HepG2 (cell line): ENCODE measurements around the gene ZBTB1. TPM values are rescaled to one million over a fixed set of nuclear protein-coding genes. Genes with fewer than 3 reads are reported as not detected.

ENCODE experiments used
- DPF2 ChIP-seq: sonication (generic); formaldehyde crosslinking; IDR thresholded peaks from 2 replicates; pipeline ENCODE4 v1.4.0; 2020; ENCODE audit warnings: mild to moderate bottlenecking, low read depth, missing genetic modification reagents, borderline replicate concordance
- ETS1 ChIP-seq: sonication (generic); formaldehyde crosslinking; IDR thresholded peaks from 2 replicates; pipeline ENCODE4 v1.4.0; 2020; ENCODE audit warnings: missing genetic modification reagents
- EZH2 ChIP-seq: conservative IDR thresholded peaks from 2 replicates; pipeline ENCODE4 v1.6.1; 2012; ENCODE audit warnings: mild to moderate bottlenecking, low read depth, low read length, moderate library complexity
- FOXM1 ChIP-seq: sonication (generic); formaldehyde crosslinking; IDR thresholded peaks from 2 replicates; pipeline ENCODE4 v1.5.0; 2020; ENCODE audit warnings: missing genetic modification reagents
- GABPA ChIP-seq, 2 experiments: IDR thresholded peaks; 2 replicates each; pipeline ENCODE4 v1.6.1; 2011 to 2016; ENCODE audit warnings: low read depth in 2 of 2, low read length in 1 of 2, missing biosample characterization in 1 of 2, missing genetic modification characterization in 1 of 2
- GFI1 ChIP-seq: sonication (generic); formaldehyde crosslinking; IDR thresholded peaks from 2 replicates; pipeline ENCODE4 v1.5.0; 2020; ENCODE audit warnings: missing genetic modification reagents, mild to moderate bottlenecking, borderline replicate concordance
- HNRNPH1 ChIP-seq: fragments of 200-400 bp; formaldehyde crosslinking; optimal IDR thresholded peaks from 2 replicates; pipeline ENCODE3; 2017; ENCODE audit warnings: mild to moderate bottlenecking, low read depth, low read length
- HNRNPLL ChIP-seq: fragments of 200-400 bp; formaldehyde crosslinking; IDR thresholded peaks from 2 replicates; pipeline ENCODE4 v1.6.1; 2017; ENCODE audit warnings: mild to moderate bottlenecking, low read depth, low read length; ENCODE audit not compliant: poor library complexity, severe bottlenecking
- MYNN ChIP-seq: sonication (generic); formaldehyde crosslinking; IDR thresholded peaks from 2 replicates; pipeline ENCODE4 v1.4.0; 2020; ENCODE audit warnings: mild to moderate bottlenecking, low read depth, missing genetic modification reagents
- PREB ChIP-seq: sonication (generic); formaldehyde crosslinking; IDR thresholded peaks from 2 replicates; pipeline ENCODE4 v1.4.0; 2020; ENCODE audit warnings: missing genetic modification reagents
- SIX1 ChIP-seq: sonication (generic); formaldehyde crosslinking; IDR thresholded peaks from 2 replicates; pipeline ENCODE4 v1.4.0; 2020; ENCODE audit warnings: missing genetic modification reagents, borderline replicate concordance
- SIX4 ChIP-seq: sonication (generic); formaldehyde crosslinking; IDR thresholded peaks from 2 replicates; pipeline ENCODE4 v1.4.0; 2020; ENCODE audit warnings: missing genetic modification reagents
- TEAD3 ChIP-seq: optimal IDR thresholded peaks from 2 replicates; pipeline ENCODE3; 2016; ENCODE audit warnings: borderline replicate concordance
- TGIF2 ChIP-seq: IDR thresholded peaks from 2 replicates; pipeline ENCODE4 v1.6.1; 2016; ENCODE audit warnings: control low read depth, missing compliant biosample characterization
- ZBTB7A ChIP-seq: sonication (generic); formaldehyde crosslinking; IDR thresholded peaks from 2 replicates; pipeline ENCODE4 v1.8.0; 2022; ENCODE audit warnings: mild to moderate bottlenecking, missing genetic modification reagents
- ZEB1 ChIP-seq: IDR thresholded peaks from 2 replicates; pipeline ENCODE4 v1.6.1; 2012; ENCODE audit warnings: mild to moderate bottlenecking, low read depth, inconsistent platforms; ENCODE audit not compliant: insufficient replicate concordance
- ZMAT5 ChIP-seq: sonication (generic); formaldehyde crosslinking; IDR thresholded peaks from 2 replicates; pipeline ENCODE4 v1.5.0; 2020; ENCODE audit warnings: mild to moderate bottlenecking, low read depth, missing genetic modification reagents, borderline replicate concordance
- ZNF253 ChIP-seq: sonication (generic); formaldehyde crosslinking; IDR thresholded peaks from 2 replicates; pipeline ENCODE4 v1.8.0; 2022; ENCODE audit warnings: mild to moderate bottlenecking, missing genetic modification reagents, borderline replicate concordance
- ZNF337 ChIP-seq: sonication (generic); formaldehyde crosslinking; IDR thresholded peaks from 2 replicates; pipeline ENCODE4 v1.5.1; 2020; ENCODE audit warnings: missing genetic modification reagents, low read depth, mild to moderate bottlenecking, borderline replicate concordance
- ZNF382 ChIP-seq: sonication (generic); formaldehyde crosslinking; IDR thresholded peaks from 2 replicates; pipeline ENCODE4 v1.5.0; 2020; ENCODE audit warnings: missing genetic modification reagents, mild to moderate bottlenecking, borderline replicate concordance
- ZNF530 ChIP-seq: sonication (generic); formaldehyde crosslinking; IDR thresholded peaks from 2 replicates; pipeline ENCODE4 v1.5.0; 2020; ENCODE audit warnings: low read depth, mild to moderate bottlenecking, missing genetic modification reagents
- ZNF547 ChIP-seq: sonication (generic); formaldehyde crosslinking; IDR thresholded peaks from 2 replicates; pipeline ENCODE4 v1.5.1; 2020; ENCODE audit warnings: mild to moderate bottlenecking, missing genetic modification reagents
- ZNF652 ChIP-seq: IDR thresholded peaks from 2 replicates; pipeline ENCODE4 v1.6.1; 2016; ENCODE audit warnings: low read depth, borderline replicate concordance
- ZNF781 ChIP-seq: sonication (generic); formaldehyde crosslinking; IDR thresholded peaks from 2 replicates; pipeline ENCODE4 v1.5.1; 2020; ENCODE audit warnings: borderline replicate concordance, mild to moderate bottlenecking, missing genetic modification reagents; ENCODE audit errors: not compliant biosample characterization
- ZNF792 ChIP-seq: IDR thresholded peaks from 2 replicates; pipeline ENCODE4 v1.6.1; 2016
- polyA plus RNA-seq, 8 experiments: library from polyadenylated mRNA; depleted of rRNA in 3 of 8; stranded (reverse) in 7 of 8; unstranded in 1 of 8; fragments of >200 nt; fragmentation: Illumina TruSeq in 4 of 8; extraction: Trizol in 4 of 8; gene quantifications; 2 replicates each; pipeline versions ENCODE4 v1.2.1 to v1.2.3, GENCODE V29; 2011 to 2016; ENCODE audit warnings: low read depth in 4 of 8, missing spikeins in 1 of 8, mixed read lengths in 1 of 8; ENCODE audit not compliant: insufficient read depth in 1 of 8
- total RNA-seq, 5 experiments: library from RNA; depleted of rRNA; stranded (reverse); fragments of >200 nt; fragmentation: Illumina TruSeq; extraction: Trizol; gene quantifications; 2 replicates each; pipeline ENCODE4 v1.2.3, GENCODE V29; 2016; ENCODE audit warnings: low read depth in 1 of 5

ZBTB1 gene
- total and polyA plus RNA-seq, 2 of the 13 experiments (the other 11 are each of a cell fraction or from before 2014, with no cell fraction given): 18.8 to 22.6 TPM

GRCh38 chr14:64540208-64541202 lies 35.9 kb downstream of the ZBTB1 start, which contains the start of gene HSPA2 (continued):
- no peak for TF ChIP-seq GABPA (IDR thresholded peaks at IDR 0.05; ENCODE audit: low read depth, low read length)
- TF ChIP-seq GABPA (CRISPR knock-in tag; IDR thresholded peaks at IDR 0.05; ENCODE audit: low read depth): no peak
- peak; percentile 81 for TF ChIP-seq HNRNPLL
- no peak for TF ChIP-seq ZNF547 (CRISPR knock-in tag)
- TF ChIP-seq MYNN (CRISPR knock-in tag): no peak
- no peak for TF ChIP-seq ZNF652 (CRISPR knock-in tag)
- peak; percentile 71 for TF ChIP-seq TEAD3 (CRISPR knock-in tag)
- no peak for TF ChIP-seq GFI1 (CRISPR knock-in tag)
- TF ChIP-seq ZEB1: no peak
- no peak for TF ChIP-seq ZNF781 (CRISPR knock-in tag)
- TF ChIP-seq ZNF382: no peak
- TF ChIP-seq ETS1 (CRISPR knock-in tag): no peak
- no peak for TF ChIP-seq FOXM1
- no peak for TF ChIP-seq PREB
- TF ChIP-seq ZMAT5 (CRISPR knock-in tag): no peak
- no peak for TF ChIP-seq ZNF530 (CRISPR knock-in tag)
- peak; percentile 35; the same call in 1 of the 2 replicates for TF ChIP-seq SIX4 (CRISPR knock-in tag)
- no peak for TF ChIP-seq ZNF337
- TF ChIP-seq EZH2: no peak
- no peak for TF ChIP-seq TGIF2 (CRISPR knock-in tag)
- TF ChIP-seq ZNF792 (CRISPR knock-in tag): 0 out of 2 replicates have a peak, but pooled peaks have one; percentile 31
- TF ChIP-seq SIX1 (CRISPR knock-in tag): no peak
- TF ChIP-seq ZNF253 (CRISPR knock-in tag): no peak
- TF ChIP-seq HNRNPH1: no peak
- TF ChIP-seq ZBTB7A (CRISPR knock-in tag): no peak
- no peak for TF ChIP-seq DPF2 (CRISPR knock-in tag)
